Karpas-422 (cell line): Measurements from ENCODE around the gene SLC6A6. TPM values are rescaled to one million over a fixed set of nuclear protein-coding genes. Genes with fewer than 3 reads are reported as not detected.

Experiments
- DNase-seq: peaks from one replicate; pipeline ENCODE4 v3.0.0-alpha.2; 2015
- H2AFZ ChIP-seq: fragments of 200-600 bp; sonication (generic); 2 replicates; pipeline ENCODE4 v1.6.1; 2014; ENCODE audit warnings: antibody characterized with exemption, low read length, mixed read lengths
- H3K27ac ChIP-seq: fragments of 200-600 bp; sonication (generic); 2 replicates; pipeline ENCODE4 v1.5.1; 2014; ENCODE audit warnings: mild to moderate bottlenecking, low read length, moderate library complexity
- H3K27me3 ChIP-seq: fragments of 200-600 bp; sonication (generic); 2 replicates; pipeline ENCODE4 v1.6.1; 2014; ENCODE audit warnings: low read length, mixed read lengths
- H3K36me3 ChIP-seq: fragments of 200-600 bp; sonication (generic); 2 replicates; pipeline ENCODE4 v1.6.1; 2014; ENCODE audit warnings: low read length, mixed read lengths; ENCODE audit not compliant: insufficient read depth
- H3K4me1 ChIP-seq: fragments of 200-600 bp; sonication (generic); 2 replicates; pipeline ENCODE4 v1.6.1; 2014; ENCODE audit warnings: mild to moderate bottlenecking, low read length, mixed read lengths
- H3K4me2 ChIP-seq: fragments of 200-600 bp; sonication (generic); 2 replicates; pipeline ENCODE4 v1.6.1; 2014; ENCODE audit warnings: low read length, low read depth, mild to moderate bottlenecking; ENCODE audit not compliant: poor library complexity, severe bottlenecking
- H3K4me3 ChIP-seq: fragments of 200-600 bp; sonication (generic); 2 replicates; pipeline ENCODE4 v1.5.1; 2014; ENCODE audit warnings: mild to moderate bottlenecking, antibody characterized with exemption, low read length, mixed read lengths
- H3K79me2 ChIP-seq: fragments of 200-600 bp; sonication (generic); 2 replicates; pipeline ENCODE4 v1.6.1; 2014; ENCODE audit warnings: mild to moderate bottlenecking, low read length, mixed read lengths
- H3K9ac ChIP-seq: fragments of 200-600 bp; sonication (generic); 2 replicates; pipeline ENCODE4 v1.6.0; 2014; ENCODE audit warnings: low read length
- H3K9me2 ChIP-seq: fragments of 200-600 bp; sonication (generic), shearing (Covaris generic); replicated peaks from 2 replicates; pipeline ENCODE4 v1.6.0; 2014; ENCODE audit warnings: mild to moderate bottlenecking, low read length, moderate library complexity; ENCODE audit not compliant: insufficient read depth
- H3K9me3 ChIP-seq: fragments of 300-700, 200-600 bp; sonication (generic); 2 replicates; pipeline ENCODE4 v1.6.1; 2014; ENCODE audit warnings: low read length, mixed read lengths
- H4K20me1 ChIP-seq: fragments of 200-600 bp; sonication (generic); 2 replicates; pipeline ENCODE4 v1.6.1; 2014; ENCODE audit warnings: mild to moderate bottlenecking, antibody characterized with exemption, low read length, low read depth; ENCODE audit not compliant: insufficient read depth
- total RNA-seq: library from RNA; depleted of rRNA; stranded (reverse); fragments of >200 nt; shearing (Covaris generic); gene quantifications from 2 replicates; pipeline ENCODE4 v1.2.3, GENCODE V29; 2014; ENCODE audit warnings: low replicate concordance

The SLC6A6 gene
- total RNA-seq, 1 experiment from 2014 or later = 30.2 TPM

- Histone ChIP-seq H3K27ac (peak overlapping the region; percentile 92), H2AFZ (no peak overlapping the region), H3K4me1 (peaks cover 91% of the 10 kb centered on the region), H3K9ac (peak overlapping the region; percentile 71), H3K36me3 (no peaks in the 10 kb centered on the region), H3K9me3 (no peaks in the 10 kb centered on the region), H3K27me3 (no peaks in the 10 kb centered on the region), H3K9me2 (no peaks in the 10 kb centered on the region), H3K4me3 (no peak overlapping the region), H4K20me1 (0 out of 2 replicates have a peak, but pooled peaks cover 7% of the 10 kb centered on the region), H3K4me2 (peak overlapping the region; percentile 79), H3K79me2 (peaks cover 73% of the 10 kb centered on the region)
- no peak for DNase-seq
These were observed 27.2 kb downstream of the SLC6A6 start for GRCh38 chr3:14429640-14430039.

DNA sequence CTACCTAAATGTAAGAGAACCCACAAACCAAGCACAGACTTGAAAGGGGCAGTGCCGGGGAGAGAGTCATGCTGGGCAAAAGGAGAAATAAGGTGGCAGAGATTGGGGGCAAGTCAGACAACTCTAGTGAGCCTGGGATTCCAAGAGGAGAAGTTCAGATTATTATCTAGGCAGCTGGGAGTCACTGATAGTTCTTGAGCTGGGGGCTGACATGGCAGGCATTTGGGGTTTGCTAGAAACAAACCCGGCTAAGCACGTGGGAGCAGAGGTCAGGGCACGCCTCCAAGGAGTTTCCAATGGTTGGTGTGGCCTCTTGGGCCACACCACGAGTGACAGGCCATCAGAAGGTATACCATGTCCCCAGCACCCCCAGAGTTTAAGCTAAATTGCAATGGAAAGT is 27.6 kb downstream of the SLC6A6 start:
- Histone ChIP-seq H3K4me1 (peaks cover 89% of the 10 kb centered on the region), H3K27me3 (no peaks in the 10 kb centered on the region), H3K36me3 (no peaks in the 10 kb centered on the region), H3K9me3 (no peaks in the 10 kb centered on the region), H3K9ac (peak overlapping the region; percentile 71), H4K20me1 (0 out of 2 replicates have a peak, but pooled peaks cover 7% of the 10 kb centered on the region), H3K9me2 (no peaks in the 10 kb centered on the region), H3K27ac (peak overlapping the region; percentile 92), H2AFZ (no peak overlapping the region), H3K4me3 (peak overlapping the region; percentile 62; the same call in 1 of the 2 replicates), H3K4me2 (peak overlapping the region; percentile 78), H3K79me2 (peaks cover 73% of the 10 kb centered on the region)
- no peak for DNase-seq

DNA sequence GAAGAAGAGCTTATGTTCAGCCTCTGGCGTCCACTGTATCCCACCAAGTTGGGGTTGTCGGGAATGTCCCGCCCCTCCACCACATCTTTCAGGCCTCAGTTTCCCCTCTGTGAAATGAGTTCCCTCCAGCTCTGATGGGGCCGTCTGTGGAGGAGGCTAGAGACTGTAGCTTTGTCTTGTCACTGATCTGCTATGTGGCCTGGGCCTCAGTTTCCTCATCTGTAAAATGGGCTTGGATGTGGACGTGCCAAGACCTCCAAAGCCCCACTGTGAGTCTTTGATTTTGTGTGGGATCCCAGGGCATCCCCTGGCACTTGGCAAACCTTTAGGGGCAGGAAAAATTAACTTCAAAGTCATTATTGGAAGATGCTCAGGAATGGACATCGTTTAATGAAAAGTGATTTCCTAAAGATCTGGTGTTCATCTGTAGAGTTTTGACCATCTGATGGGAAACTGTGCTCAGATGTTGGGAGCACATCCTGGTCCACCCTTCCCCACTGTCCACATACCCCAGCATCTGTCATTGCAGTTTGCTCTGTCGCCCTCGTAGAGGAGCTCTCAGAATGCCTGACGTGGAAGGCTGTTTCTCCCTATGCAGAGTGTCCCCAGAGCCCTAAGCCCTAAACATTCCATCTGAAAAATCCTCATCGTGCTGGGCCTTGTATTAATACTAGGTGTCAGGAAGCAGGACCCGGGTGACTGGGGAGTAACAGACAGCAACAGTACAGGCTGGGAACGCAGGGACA is 28.5 kb downstream of the SLC6A6 start:
- no peak overlapping the region for H2AFZ ChIP-seq
- peak overlapping the region; percentile 71 for H3K9ac ChIP-seq
- H3K27ac ChIP-seq = peak overlapping the region; percentile 92
- peaks cover 77% of the 10 kb centered on the region for H3K79me2 ChIP-seq
- H3K4me1 ChIP-seq = peaks cover 87% of the 10 kb centered on the region
- H3K27me3 ChIP-seq = no peaks in the 10 kb centered on the region
- no peaks in the 10 kb centered on the region for H3K36me3 ChIP-seq
- no peaks in the 10 kb centered on the region for H3K9me3 ChIP-seq
- peak overlapping the region; percentile 62 for H3K4me3 ChIP-seq
- H3K9me2 ChIP-seq = no peaks in the 10 kb centered on the region
- peak overlapping the region; percentile 78 for H3K4me2 ChIP-seq
- no peak for DNase-seq
- H4K20me1 ChIP-seq = 0 out of 2 replicates have a peak, but pooled peaks cover 7% of the 10 kb centered on the region

DNA sequence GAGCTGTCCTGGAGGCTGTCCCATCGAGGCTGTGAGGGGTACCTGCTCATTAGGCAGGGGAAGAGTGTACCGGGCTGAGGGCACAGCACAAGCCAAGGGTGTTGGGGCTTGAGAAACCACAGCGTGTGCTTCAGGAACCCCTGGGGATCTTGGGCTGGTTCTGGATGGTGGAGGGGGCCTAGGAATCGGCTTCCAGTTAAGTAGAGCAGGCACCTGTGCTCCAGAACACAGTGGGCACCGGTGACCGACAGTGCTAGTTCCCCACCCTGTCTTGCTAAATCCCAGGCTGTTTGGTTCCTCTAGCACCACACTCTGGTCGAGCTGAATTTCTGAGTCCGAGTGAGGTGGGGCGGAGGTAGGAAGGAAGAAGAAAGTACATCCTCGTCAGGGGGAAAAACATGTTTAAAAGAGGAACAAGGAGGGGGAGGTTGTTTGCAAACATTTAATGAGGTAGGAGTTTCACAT is 29.1 kb downstream of the SLC6A6 start:
- DNase-seq = peak; percentile 82
- H2AFZ ChIP-seq = 0 out of 2 replicates have a peak overlapping the region, but pooled peaks have one; percentile 7

GRCh38 chr3:14431917-14432834 is 29.8 kb downstream of the SLC6A6 start:
- Histone ChIP-seq H3K4me2 (peak overlapping the region; percentile 78), H3K27ac (peak overlapping the region; percentile 92), H3K79me2 (peaks cover 79% of the 10 kb centered on the region), H3K4me1 (peaks cover 81% of the 10 kb centered on the region), H4K20me1 (0 out of 2 replicates have a peak, but pooled peaks cover 3% of the 10 kb centered on the region), H3K9me2 (no peaks in the 10 kb centered on the region), H3K4me3 (peak overlapping the region; percentile 62), H3K9me3 (no peaks in the 10 kb centered on the region), H3K9ac (peak overlapping the region; percentile 71), H3K36me3 (no peaks in the 10 kb centered on the region), H2AFZ (0 out of 2 replicates have a peak overlapping the region, but pooled peaks have one; percentile 7), H3K27me3 (no peaks in the 10 kb centered on the region)
- peak; percentile 95 for DNase-seq

More for the DNA sequence above, 29.1 kb downstream of the SLC6A6 start:
- peak overlapping the region; percentile 92 for H3K27ac ChIP-seq
- H3K4me1 ChIP-seq = peaks cover 81% of the 10 kb centered on the region
- peaks cover 79% of the 10 kb centered on the region for H3K79me2 ChIP-seq
- peak overlapping the region; percentile 78 for H3K4me2 ChIP-seq
- H3K9me2 ChIP-seq = no peaks in the 10 kb centered on the region
- H3K27me3 ChIP-seq = no peaks in the 10 kb centered on the region
- peak overlapping the region; percentile 62 for H3K4me3 ChIP-seq
- H3K9me3 ChIP-seq = no peaks in the 10 kb centered on the region
- peak overlapping the region; percentile 71 for H3K9ac ChIP-seq
- H4K20me1 ChIP-seq = 0 out of 2 replicates have a peak, but pooled peaks cover 7% of the 10 kb centered on the region
- no peaks in the 10 kb centered on the region for H3K36me3 ChIP-seq

GRCh38 chr3:14433106-14433505 is 30.7 kb downstream of the SLC6A6 start:
- H3K9me2 ChIP-seq = no peaks in the 10 kb centered on the region
- H3K27me3 ChIP-seq = no peaks in the 10 kb centered on the region
- peak overlapping the region; percentile 71; the same call in 1 of the 2 replicates for H3K9ac ChIP-seq
- no peak overlapping the region for H3K4me2 ChIP-seq
- no peak overlapping the region for H2AFZ ChIP-seq
- DNase-seq = no peak
- H3K36me3 ChIP-seq = no peaks in the 10 kb centered on the region
- peaks cover 74% of the 10 kb centered on the region for H3K4me1 ChIP-seq
- H3K27ac ChIP-seq = peak overlapping the region; percentile 92
- H4K20me1 ChIP-seq = no peaks in the 10 kb centered on the region
- peaks cover 77% of the 10 kb centered on the region for H3K79me2 ChIP-seq
- H3K9me3 ChIP-seq = no peaks in the 10 kb centered on the region
- no peak overlapping the region for H3K4me3 ChIP-seq

- H3K36me3 ChIP-seq = no peaks in the 10 kb centered on the region
- no peaks in the 10 kb centered on the region for H4K20me1 ChIP-seq
- H2AFZ ChIP-seq = no peak overlapping the region
- no peak overlapping the region for H3K4me3 ChIP-seq
- DNase-seq = no peak
- H3K4me1 ChIP-seq = peaks cover 74% of the 10 kb centered on the region
- H3K9me3 ChIP-seq = no peaks in the 10 kb centered on the region
- H3K27me3 ChIP-seq = no peaks in the 10 kb centered on the region
- peak overlapping the region; percentile 23; the same call in 1 of the 2 replicates for H3K27ac ChIP-seq
- H3K4me2 ChIP-seq = no peak overlapping the region
- no peak overlapping the region for H3K9ac ChIP-seq
- H3K79me2 ChIP-seq = peaks cover 84% of the 10 kb centered on the region
- no peaks in the 10 kb centered on the region for H3K9me2 ChIP-seq
These were observed 31.7 kb downstream of the SLC6A6 start for GRCh38 chr3:14434126-14434497.
